ENCODE data around the gene FSTL4.

The FSTL4 gene

DNA sequence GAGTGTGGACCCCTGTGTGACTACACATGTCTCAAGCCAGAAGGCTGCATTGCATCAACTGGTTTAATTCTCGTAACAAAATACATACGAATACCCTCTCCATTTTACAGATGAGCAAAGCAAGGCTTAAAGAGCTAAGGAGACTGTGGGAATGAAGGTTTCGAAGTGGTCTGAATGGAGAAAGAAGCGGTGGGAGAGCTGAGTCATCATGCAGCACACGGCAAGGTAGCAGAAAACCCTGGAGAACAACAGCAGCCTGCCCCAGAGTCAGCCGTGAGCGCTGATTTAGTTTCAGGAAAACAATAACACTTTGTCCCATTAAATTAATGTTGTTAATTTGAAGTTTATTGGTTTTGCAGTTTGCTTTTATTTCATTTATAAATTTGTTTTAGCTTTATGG is 336.7 kb downstream of the FSTL4 start:
- no peak for DNase-seq

- DNase-seq, result no peak
Observed at GRCh38 chr5:133274597-133274935, 337.8 kb downstream of the FSTL4 start.

DNA sequence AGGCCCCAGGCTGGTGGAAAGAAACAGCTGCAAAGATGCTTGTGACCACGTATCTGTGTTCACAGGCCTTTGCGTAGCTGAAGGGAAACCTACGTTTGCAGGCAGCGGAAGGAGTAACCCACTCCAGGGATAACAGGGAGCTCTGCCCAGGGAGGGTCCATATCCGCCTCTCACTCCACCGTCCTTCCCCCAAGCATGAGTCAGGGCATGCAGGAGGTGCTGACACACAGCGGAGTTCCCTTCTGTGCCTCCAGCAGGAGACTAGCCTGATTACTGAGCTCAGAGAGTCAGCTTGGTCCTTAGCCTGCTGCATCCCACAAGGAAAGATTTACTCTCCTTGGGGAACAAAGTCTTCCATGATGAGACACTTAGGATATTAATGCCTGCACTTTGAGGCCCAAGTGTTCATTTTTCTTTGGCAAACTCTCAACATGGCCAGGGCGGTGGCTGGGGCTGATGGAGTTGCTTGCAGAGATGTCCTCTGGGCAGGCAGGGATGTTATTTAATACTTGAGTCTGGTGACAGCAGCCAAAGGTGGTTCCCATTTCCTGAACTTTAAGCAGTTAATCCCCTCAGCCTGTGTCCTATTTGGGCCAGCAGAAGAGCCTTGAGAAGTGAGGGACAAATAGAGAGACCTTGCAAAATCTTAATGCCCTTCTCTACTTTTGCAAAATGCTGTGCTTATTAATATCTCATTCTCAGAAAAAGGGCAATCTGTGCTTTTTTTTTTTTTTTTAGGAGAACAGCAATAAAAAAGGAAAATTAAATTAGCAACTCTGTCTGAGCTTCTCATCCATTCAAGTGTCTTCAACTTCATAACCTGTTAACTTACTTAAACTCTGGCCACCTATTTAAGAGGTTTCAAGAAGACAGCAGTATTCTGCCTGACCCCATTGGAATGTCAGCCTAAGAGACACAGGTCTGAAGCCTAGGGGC is 338.4 kb downstream of the FSTL4 start:
- no peak for DNase-seq

GRCh38 chr5:133272345-133272744 is 340.0 kb downstream of the FSTL4 start:
- no peak for DNase-seq

GRCh38 chr5:133271606-133272005 is 340.7 kb downstream of the FSTL4 start:
- DNase-seq, result no peak

DNA sequence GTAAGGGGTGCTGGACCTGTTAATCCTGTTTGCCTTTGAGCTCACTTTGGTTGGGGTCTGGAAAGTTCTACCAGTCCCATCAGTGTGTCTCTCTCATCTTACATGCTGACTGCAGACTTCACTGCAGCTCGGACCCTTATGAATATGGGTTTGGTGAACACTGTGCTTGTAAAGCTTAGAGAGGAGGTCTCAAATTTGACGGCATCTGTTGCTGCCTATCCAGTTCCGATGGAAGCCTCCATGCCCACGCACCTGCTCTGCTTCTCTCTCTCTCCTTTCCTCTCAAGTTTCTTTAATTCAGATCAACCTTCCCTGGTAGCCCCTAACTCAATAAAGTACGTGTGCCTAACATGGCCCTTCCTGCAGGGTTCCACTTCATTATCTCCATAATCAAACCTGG is 342.6 kb downstream of the FSTL4 start:
- DNase-seq, result no peak

DNA sequence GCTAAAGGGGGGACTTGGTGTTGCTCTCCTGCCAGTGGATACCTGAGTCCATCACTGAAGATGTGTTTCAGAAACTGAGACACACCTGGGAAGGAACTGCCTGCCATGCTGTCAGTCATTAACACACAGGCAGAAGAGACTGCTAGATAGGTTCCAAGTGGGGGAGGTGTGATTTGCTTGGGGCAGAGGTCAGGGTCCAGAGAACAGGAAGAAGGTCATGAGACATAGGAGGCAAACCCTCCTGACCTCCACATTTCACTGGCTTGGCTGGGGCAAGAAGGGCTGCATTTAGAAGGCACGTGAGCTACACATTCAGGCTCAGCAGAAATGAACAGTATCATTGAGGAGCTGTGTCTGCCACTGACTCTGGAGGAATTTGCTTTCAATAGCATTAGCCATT is 344.7 kb downstream of the FSTL4 start:
- DNase-seq, result peak; percentile 13

DNA sequence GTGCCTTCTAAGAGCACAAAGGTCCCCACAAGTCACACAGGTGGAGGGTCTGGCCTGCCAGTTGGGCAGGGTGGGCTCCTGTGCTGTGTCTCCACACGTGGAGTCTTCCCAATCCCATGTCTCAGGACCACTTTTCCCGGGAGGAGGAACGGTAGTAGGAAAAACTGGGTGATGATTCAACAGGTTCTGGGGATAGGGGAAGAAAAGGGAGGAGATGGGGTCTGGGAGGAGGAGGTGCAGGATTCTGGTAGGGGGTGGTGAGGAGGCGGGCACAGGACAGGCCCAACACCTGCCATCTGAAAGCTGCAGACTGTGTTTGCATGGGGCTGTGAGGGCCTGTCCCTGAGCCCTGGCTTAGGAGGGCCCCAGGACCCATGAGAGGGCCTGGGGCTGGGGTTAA is 345.4 kb downstream of the FSTL4 start:
- no peak for DNase-seq

DNA sequence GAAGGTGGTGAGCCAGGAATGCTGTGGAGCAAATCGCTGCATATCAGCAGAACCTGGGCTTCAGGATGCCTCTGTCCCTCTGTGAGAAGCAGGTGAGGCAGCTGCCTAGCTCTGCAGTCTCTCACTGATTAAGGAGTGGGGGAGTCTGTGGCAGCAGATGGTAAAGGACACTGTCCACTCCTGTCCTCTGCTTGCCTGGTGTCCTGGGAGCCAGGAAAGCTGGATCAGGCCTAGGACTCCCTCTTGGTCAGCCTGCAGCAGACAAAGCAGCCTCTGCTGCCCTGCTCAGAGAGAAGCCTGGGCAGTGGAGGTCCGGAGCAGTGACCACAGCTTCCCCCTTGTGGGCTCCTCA is 345.8 kb downstream of the FSTL4 start:
- DNase-seq, result no peak

DNA sequence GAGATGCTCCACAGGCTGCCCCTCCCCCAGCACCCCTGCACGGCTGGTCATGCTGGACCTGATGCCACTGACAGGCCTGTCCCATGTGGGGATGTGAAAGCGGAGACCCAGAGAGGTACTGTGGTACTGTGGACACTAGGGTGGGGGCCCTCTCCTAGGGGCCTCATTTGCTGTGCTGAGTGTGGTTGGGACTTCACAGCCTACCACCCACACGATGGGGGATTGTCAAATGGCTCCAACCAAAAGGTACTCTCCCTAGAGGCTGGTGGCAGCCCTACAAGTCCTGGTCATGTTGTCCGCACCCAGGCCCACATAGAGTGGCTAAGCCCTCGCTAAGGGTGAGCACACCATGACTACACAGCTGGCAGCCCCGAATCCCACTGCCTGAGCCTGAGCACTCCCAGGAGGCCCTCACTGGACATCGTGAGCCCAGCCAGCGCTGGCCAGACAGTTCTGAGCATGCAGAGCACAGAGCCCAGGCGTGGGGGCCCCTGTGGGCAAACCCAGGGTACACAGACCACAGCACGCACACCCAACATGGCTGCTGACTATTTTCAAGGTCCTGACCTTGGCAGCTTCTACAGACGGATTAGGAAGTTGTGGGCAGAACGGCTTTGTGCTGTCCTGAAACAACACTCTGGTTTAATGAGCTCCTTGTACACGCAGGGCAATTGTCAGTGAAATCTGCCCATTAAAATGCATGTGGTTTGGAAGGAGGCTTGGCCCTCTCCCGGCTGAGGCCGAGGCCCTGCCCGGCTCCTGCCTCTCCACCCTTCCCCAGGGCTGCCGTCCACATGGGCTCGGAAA is 346.4 kb downstream of the FSTL4 start:
- no peak for DNase-seq

DNA sequence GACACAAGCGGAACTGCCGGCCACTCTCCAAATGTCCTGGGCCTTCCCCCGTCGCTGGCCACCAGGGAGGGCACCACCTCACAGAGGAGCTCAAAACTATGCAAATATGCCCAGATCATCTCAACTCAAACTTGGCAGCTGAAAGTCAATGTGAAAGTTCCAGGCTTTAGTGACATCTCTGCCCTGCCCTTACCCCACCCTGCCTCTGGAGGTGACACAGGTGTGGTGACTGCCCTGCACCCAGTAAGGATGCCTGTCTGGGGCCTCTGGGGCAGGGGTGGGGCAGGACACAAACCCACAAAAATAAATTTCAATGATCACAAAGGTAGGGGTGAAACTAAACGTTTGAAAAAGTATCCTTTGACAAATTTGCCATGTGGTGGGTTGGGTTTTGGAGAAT is 347.1 kb downstream of the FSTL4 start:
- no peak for DNase-seq

DNA sequence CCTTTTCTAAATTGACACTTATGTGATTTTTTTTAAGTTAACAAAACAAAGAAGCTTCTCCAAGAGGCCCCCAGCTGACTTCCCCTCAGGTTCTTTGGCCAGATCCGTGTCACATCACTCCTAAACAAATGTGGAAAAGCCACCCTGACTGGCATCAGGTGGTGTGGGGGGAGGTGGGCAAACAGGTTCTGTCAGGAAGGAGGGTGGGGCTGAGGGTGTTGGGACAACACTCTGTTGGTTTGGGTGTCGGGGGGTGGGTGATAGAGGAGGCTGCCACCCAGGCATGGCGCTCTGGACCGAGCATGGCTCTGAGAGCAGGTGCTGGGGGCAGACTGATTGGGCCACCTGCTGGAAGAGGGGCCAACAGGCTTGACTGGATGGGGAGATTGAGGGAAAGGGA is 349.7 kb downstream of the FSTL4 start:
- DNase-seq, result no peak

DNA sequence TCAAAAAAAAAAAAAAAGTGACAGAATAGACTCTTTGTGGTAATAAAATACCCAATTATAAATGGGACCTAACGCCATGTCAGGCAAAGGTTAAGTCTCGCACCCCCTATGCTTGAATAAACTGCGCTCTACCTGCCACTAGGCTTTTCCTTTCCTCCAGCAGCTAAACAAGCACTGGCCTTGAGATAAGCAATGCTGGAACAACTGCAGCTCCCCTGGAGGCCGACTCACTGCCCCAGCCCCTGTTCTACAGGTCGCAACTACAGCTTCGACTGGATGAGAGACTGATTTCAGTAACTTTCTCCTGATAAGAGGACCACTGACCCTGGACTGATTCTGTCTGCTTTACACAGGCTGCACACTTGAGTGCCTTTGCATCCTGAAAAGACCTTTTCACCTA is 350.3 kb downstream of the FSTL4 start:
- DNase-seq, result no peak

DNA sequence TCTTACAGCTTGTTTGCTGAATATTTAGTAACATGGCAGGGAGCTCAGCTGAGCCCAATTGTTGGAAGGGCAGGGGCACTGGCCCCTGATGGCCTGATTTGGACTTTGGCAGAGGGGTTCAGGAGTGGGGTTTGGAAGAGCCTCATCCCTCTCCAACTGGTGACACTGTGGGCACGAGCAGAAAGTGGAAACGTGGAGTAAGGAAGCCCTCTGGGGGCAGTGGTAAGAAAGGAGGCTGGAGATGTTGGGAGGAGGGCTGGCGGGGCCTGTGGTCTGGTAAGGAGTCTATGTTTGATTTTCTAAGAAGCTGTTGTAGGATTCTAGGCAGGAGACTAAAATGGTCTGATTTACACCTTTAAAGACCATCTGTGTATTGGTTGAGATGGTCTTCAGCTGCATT is 351.6 kb downstream of the FSTL4 start:
- DNase-seq, result no peak

DNA sequence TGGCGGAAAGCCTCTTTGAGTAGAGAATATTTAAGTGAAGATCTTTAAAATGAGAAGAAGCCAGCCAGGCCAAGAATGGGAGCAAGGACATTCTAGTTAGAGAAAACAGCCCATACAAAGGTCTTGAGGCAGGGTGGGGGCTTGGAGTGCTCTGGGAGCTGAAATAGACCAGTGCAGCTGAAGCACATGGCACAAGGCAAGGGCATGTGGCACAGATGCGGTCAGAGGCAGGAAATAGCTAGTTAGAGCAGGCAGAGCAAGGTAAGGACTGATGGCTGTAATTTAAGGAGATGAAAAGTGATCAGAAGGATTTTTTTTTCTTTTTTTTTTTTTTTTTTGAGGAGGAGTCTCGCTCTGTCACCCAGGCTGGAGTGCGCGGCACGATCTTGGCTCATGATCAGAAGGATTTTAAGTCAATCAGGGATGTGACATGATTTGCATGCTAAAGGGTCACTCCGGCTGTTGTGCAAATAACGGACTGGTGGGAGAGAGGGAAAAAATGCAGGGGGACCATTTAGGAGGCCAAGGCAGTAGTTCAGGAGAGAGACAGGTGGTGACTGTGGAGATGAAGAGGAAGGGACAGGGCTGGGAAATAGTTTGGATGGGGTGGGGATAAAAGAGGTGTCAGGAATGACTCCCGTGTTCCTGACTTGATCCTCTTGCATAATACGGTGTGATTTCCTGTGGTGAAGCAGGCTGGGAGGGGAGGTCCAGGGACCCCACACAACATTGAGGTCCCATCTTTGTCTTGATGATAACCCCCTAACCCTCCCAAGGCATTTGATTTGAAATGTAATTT is 352.9 kb downstream of the FSTL4 start:
- DNase-seq, result no peak

- DNase-seq, result no peak
Observed at GRCh38 chr5:133257977-133258376, 354.4 kb downstream of the FSTL4 start.

DNA sequence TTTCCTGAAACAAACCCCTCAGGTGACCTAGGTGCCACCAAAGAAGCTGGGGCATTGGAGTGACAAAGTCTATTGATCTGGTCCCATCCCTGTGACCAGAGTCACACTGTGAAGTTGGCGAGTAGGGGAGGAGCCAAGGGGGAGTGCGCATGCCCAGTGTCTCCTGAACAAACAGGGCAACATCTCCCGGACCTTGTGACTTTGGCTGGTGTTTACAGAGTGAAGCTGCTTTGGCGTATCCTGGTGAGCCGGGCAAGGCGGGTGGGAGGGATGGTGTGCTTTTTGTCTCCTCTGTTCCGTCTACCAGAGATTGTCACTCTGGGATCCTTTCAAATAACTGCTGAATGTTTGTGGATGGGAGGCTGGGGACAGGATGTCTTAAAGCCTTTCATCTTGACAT is 356.1 kb downstream of the FSTL4 start:
- no peak for DNase-seq

DNA sequence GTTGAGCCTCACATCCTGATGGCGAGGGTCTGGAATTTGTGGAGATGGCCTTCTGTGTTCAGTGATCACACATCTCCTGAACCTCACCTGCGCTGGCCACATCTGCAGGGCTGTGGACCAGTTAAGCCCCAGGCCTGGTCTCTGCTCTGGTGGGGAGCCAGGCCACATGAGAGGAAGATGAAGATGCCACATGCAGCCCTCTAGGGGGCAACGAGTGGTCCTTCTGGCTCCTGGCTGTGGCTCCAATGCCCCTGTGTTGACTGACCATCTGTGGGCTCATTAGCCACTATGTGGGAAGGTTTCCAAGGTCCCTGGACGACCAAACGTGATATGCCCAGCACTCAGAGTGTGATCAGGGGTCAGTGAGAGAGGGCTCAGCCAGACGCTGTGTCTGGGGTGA is 357.5 kb downstream of the FSTL4 start:
- DNase-seq, result no peak

- DNase-seq, result no peak
Observed at GRCh38 chr5:133253671-133254070, 358.7 kb downstream of the FSTL4 start.

GRCh38 chr5:133253070-133253469 is 359.3 kb downstream of the FSTL4 start:
- DNase-seq, result no peak

GRCh38 chr5:133252133-133252480 is 360.2 kb downstream of the FSTL4 start:
- DNase-seq, result no peak

DNA sequence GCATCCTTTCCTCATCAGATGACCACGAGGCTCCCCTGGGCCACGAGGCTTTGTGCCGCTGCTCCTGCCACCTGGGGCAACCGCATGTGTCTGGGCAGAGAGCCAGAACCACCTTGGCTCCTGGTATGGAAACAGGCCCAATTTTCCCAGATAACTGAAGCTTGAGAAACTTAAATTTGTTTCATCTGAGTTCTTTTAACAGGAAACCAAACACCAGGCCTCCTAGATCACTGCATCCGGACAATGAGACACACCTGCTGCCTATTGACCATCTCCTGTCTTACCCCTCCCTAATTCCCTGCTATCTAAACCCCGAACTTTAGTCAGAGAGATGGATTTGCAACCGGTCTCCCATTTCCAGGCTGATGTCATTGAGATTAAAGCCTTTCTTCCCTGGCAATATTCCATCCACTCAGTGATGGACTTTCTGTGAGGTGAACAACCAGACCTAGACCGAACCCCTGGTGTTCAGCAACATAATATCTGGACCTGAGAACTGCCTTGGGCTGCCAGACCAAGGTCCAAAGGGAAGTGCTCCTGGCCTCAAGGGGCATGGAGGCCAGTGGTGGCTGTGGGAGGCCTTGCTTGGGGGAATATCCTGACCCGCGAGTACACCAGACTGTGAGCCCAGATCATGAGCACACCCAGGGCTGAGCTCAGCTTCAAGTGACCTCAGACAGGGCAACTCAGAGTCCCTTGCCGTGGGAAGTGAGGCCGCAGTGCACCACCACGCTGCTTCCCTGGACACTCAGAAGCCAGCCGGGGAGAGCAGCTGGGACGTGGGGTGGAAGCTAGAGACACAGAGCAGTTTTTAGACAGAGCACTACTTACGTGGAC is 360.8 kb downstream of the FSTL4 start:
- DNase-seq, result no peak

GRCh38 chr5:133250527-133250926 is 361.8 kb downstream of the FSTL4 start:
- no peak for DNase-seq

All from inflammatory macrophage treated with lipopolysaccharide for 4 hours (primary cell).